ENCODE data around the gene ABCA10. TPM values are rescaled to one million over a fixed set of nuclear protein-coding genes. Genes with fewer than 3 reads are reported as not detected.

Gene ABCA10
- polyA plus RNA-seq, 2 of the 4 experiments (the other 2 are of a cell fraction): 0.22 to 0.66 TPM

GRCh38 chr17:69147460-69147859, 81.2 kb downstream of the ABCA10 start (continued):
- TF ChIP-seq, protein P1, sequence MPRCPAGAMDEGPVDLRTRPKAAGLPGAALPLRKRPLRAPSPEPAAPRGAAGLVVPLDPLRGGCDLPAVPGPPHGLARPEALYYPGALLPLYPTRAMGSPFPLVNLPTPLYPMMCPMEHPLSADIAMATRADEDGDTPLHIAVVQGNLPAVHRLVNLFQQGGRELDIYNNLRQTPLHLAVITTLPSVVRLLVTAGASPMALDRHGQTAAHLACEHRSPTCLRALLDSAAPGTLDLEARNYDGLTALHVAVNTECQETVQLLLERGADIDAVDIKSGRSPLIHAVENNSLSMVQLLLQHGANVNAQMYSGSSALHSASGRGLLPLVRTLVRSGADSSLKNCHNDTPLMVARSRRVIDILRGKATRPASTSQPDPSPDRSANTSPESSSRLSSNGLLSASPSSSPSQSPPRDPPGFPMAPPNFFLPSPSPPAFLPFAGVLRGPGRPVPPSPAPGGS (IDR thresholded peaks at IDR 0.05): no peak
- TF ChIP-seq POLR2A (IDR thresholded peaks at IDR 0.05; ENCODE audit: low read length) (no peak), JUN (IDR thresholded peaks at IDR 0.05) (no peak), MYC (IDR thresholded peaks at IDR 0.05; ENCODE audit: borderline replicate concordance, low read length) (no peak), TP53 (CRISPR knock-in tag; IDR thresholded peaks at IDR 0.05) (no peak), ZSCAN20 (CRISPR knock-in tag; IDR thresholded peaks at IDR 0.05) (no peak), JUNB (IDR thresholded peaks at IDR 0.05) (no peak)

DNA sequence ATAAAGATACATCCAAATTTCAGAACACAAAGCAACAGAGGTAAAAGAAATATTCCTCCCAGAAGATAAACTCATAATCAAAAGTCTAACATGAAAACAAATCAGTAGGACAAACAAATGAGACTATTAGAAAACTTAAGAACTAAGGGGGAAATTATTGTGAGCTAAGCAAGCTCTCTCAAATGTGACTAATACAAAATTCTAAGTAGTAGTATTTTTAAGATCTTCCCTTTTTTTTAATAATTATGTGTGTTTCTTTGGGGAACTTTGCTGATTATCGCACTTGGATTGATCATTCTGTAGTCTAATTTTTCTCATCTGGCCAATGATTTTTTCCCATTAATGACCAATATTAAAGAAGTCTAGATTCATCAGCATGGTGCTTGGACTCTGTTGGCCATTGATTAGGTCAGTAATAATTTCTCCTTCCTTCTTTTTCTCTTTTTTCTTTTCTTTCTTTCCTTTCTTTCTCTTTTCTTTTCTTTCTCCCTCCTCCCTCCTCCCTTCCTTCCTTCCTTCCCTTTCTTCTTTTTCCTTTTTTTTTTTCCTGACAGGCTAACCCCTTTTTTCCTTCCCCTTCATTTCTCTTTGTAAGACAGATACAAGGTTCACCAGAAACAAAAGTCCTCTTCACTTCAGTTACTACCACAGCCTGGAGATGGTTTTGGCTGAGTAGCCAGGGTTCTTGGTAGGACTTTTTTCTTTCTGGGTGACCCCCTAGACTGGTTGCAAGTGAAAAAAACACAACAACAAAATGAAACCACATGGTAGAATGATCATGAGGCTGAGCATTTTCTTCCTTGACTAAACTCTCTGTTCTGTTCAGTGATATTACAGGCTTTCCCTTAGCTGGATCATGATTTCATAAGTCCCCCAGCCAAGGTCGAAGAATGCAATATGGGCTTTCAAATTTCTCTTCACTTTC, 84.0 kb downstream of the ABCA10 start:
- FAIRE-seq (no peak), DNase-seq (ENCODE audit: low read depth in 1 of 2, low spot score in 1 of 2) (no peak), ATAC-seq (no peak)
- Histone ChIP-seq H3K9me3 (no peaks in the 10 kb centered on the region), H3K4me3 (no peak overlapping the region), H3K27ac (no peak overlapping the region), H3K4me1 (peaks cover 8% of the 10 kb centered on the region; the same call in 2 of the 3 replicates), H3K4me2 (no peak overlapping the region)
- CTCF ChIA-PET: interaction anchor here (0.8 to 1.2 kb wide), 3 partner anchors 14 to 59 kb away, joined by 3 to 5 read pairs (median 4); no protein-coding TSS in a partner anchor
- WGBS (ENCODE audit: missing lambda C conversion rate): 56% methylated on average over 2 of the region's 2 CpGs
- TF ChIP-seq FOSL2 (IDR thresholded peaks at IDR 0.05): no peak
- no peak for TF ChIP-seq FOSL2 (CRISPR knock-in tag; IDR thresholded peaks at IDR 0.05)
- TF ChIP-seq, protein P2, sequence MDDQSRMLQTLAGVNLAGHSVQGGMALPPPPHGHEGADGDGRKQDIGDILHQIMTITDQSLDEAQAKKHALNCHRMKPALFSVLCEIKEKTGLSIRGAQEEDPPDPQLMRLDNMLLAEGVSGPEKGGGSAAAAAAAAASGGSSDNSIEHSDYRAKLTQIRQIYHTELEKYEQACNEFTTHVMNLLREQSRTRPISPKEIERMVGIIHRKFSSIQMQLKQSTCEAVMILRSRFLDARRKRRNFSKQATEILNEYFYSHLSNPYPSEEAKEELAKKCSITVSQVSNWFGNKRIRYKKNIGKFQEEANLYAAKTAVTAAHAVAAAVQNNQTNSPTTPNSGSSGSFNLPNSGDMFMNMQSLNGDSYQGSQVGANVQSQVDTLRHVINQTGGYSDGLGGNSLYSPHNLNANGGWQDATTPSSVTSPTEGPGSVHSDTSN (IDR thresholded peaks at IDR 0.05): no peak
- no peak for TF ChIP-seq RFX5 (IDR thresholded peaks at IDR 0.05)
- TF ChIP-seq, protein P3, sequence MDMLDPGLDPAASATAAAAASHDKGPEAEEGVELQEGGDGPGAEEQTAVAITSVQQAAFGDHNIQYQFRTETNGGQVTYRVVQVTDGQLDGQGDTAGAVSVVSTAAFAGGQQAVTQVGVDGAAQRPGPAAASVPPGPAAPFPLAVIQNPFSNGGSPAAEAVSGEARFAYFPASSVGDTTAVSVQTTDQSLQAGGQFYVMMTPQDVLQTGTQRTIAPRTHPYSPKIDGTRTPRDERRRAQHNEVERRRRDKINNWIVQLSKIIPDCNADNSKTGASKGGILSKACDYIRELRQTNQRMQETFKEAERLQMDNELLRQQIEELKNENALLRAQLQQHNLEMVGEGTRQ (IDR thresholded peaks at IDR 0.05): no peak
- no peak for TF ChIP-seq EP300 (IDR thresholded peaks at IDR 0.05)
- POLR2A ChIA-PET: no interaction called here

- ChIA-PET POLR2A (no interaction called here), CTCF (interaction anchor here (0.8 kb wide), 1 partner anchor 59 kb away, joined by 3 read pairs; no protein-coding TSS in a partner anchor)
- Histone ChIP-seq H3K9me3 (no peaks in the 10 kb centered on the region), H3K4me1 (peaks cover 8% of the 10 kb centered on the region; the same call in 2 of the 3 replicates), H3K27ac (no peak overlapping the region), H3K4me3 (no peak overlapping the region), H3K4me2 (peak overlapping the region; percentile 17; the same call in 2 of the 3 replicates)
- WGBS (ENCODE audit: missing lambda C conversion rate): 73% methylated on average over 3 of the region's 3 CpGs
- FAIRE-seq: no peak
- no peak for ATAC-seq
- DNase-seq (ENCODE audit: low read depth in 1 of 2, low spot score in 1 of 2): no peak
- TF ChIP-seq KDM5A (IDR thresholded peaks at IDR 0.05) (no peak), HEYL (CRISPR knock-in tag; IDR thresholded peaks at IDR 0.05) (no peak), ESRRA (IDR thresholded peaks at IDR 0.05; ENCODE audit: borderline replicate concordance, low read length) (no peak), MAFK (IDR thresholded peaks at IDR 0.05; ENCODE audit: partially characterized antibody) (no peak), NFE2L2 (conservative IDR thresholded peaks at IDR 0.05; ENCODE audit: low read length) (no peak), POLR2AphosphoS2 (conservative IDR thresholded peaks at IDR 0.05; ENCODE audit: low read length) (no peak)
These were observed 84.9 kb downstream of the ABCA10 start for GRCh38 chr17:69143683-69144231.
